NT2/D1 (cell line): ENCODE measurements around the gene PRKCB.

Source experiments
- DNase-seq: peaks from one replicate; pipeline ENCODE4 v3.0.0-alpha.2; 2011; ENCODE audit warnings: low read depth, low spot score
- H3K27me3 ChIP-seq: 2 replicates; pipeline ENCODE4 v1.6.0; 2011; ENCODE audit warnings: mild to moderate bottlenecking; ENCODE audit not compliant: insufficient read length, insufficient read depth
- H3K36me3 ChIP-seq: 2 replicates; pipeline ENCODE4 v1.6.1; 2011; ENCODE audit warnings: mild to moderate bottlenecking, low read length, mixed read lengths; ENCODE audit not compliant: insufficient read depth, insufficient read length
- H3K4me1 ChIP-seq: 2 replicates; pipeline ENCODE4 v1.5.1; 2011; ENCODE audit not compliant: insufficient read depth, insufficient read length
- H3K4me3 ChIP-seq: 2 replicates; pipeline ENCODE4 v1.5.1; 2011; ENCODE audit warnings: low read depth; ENCODE audit not compliant: insufficient read length
- H3K9ac ChIP-seq: 2 replicates; pipeline ENCODE4 v1.6.0; 2011; ENCODE audit warnings: low read depth; ENCODE audit not compliant: insufficient read length
- H3K9me3 ChIP-seq: 2 replicates; pipeline ENCODE4 v1.5.1; 2011; ENCODE audit warnings: mild to moderate bottlenecking, low read length; ENCODE audit not compliant: insufficient read depth
- SUZ12 ChIP-seq: IDR thresholded peaks from 2 replicates; pipeline ENCODE4 v1.6.1; 2011; ENCODE audit not compliant: insufficient read length, insufficient read depth; ENCODE audit errors: extremely low read depth
- YY1 ChIP-seq: IDR thresholded peaks from 2 replicates; pipeline ENCODE4 v1.6.1; 2011; ENCODE audit not compliant: insufficient read length, insufficient read depth
- ZNF274 ChIP-seq: IDR thresholded peaks from 2 replicates; pipeline ENCODE4 v1.6.1; 2011; ENCODE audit warnings: mild to moderate bottlenecking, low read depth, low read length

The PRKCB gene

GRCh38 chr16:23803591-23804123, 32.1 kb upstream of the PRKCB start:
- H3K9ac ChIP-seq, result no peak overlapping the region
- no peak overlapping the region for H3K4me3 ChIP-seq
- TF ChIP-seq ZNF274 (no peak), YY1 (no peak), SUZ12 (no peak)
- no peaks in the 10 kb centered on the region for H3K4me1 ChIP-seq
- no peaks in the 10 kb centered on the region for H3K9me3 ChIP-seq
- H3K27me3 ChIP-seq, result no peaks in the 10 kb centered on the region
- H3K36me3 ChIP-seq, result no peaks in the 10 kb centered on the region
- peak; percentile 48 for DNase-seq

GRCh38 chr16:23807028-23807427, 28.8 kb upstream of the PRKCB start:
- Histone ChIP-seq H3K4me1 (no peaks in the 10 kb centered on the region), H3K36me3 (no peaks in the 10 kb centered on the region), H3K9ac (no peak overlapping the region), H3K4me3 (no peak overlapping the region), H3K9me3 (no peaks in the 10 kb centered on the region), H3K27me3 (no peaks in the 10 kb centered on the region)
- DNase-seq, result no peak
- TF ChIP-seq SUZ12, result no peak
- no peak for TF ChIP-seq ZNF274
- TF ChIP-seq YY1, result no peak

- Histone ChIP-seq H3K36me3 (no peaks in the 10 kb centered on the region), H3K27me3 (no peaks in the 10 kb centered on the region), H3K4me1 (no peaks in the 10 kb centered on the region), H3K9ac (no peak overlapping the region), H3K4me3 (no peak overlapping the region), H3K9me3 (no peaks in the 10 kb centered on the region)
- DNase-seq, result no peak
- TF ChIP-seq YY1 (no peak), ZNF274 (no peak)
Measured at GRCh38 chr16:23821467-23821866, 14.3 kb upstream of the PRKCB start.

- Histone ChIP-seq H3K4me1 (no peaks in the 10 kb centered on the region), H3K36me3 (no peaks in the 10 kb centered on the region), H3K27me3 (no peaks in the 10 kb centered on the region), H3K9ac (no peak overlapping the region), H3K4me3 (no peak overlapping the region), H3K9me3 (no peaks in the 10 kb centered on the region)
- no peak for DNase-seq
- TF ChIP-seq SUZ12, result no peak
- no peak for TF ChIP-seq YY1
- TF ChIP-seq ZNF274, result no peak
Measured at GRCh38 chr16:23821875-23822688, 13.7 kb upstream of the PRKCB start.

GRCh38 chr16:23823475-23824384, 12.1 kb upstream of the PRKCB start:
- Histone ChIP-seq H3K4me3 (no peak overlapping the region), H3K27me3 (no peaks in the 10 kb centered on the region), H3K9ac (no peak overlapping the region), H3K9me3 (0 out of 2 replicates have a peak, but pooled peaks cover 2% of the 10 kb centered on the region), H3K4me1 (no peaks in the 10 kb centered on the region), H3K36me3 (no peaks in the 10 kb centered on the region)
- no peak for TF ChIP-seq YY1
- no peak for TF ChIP-seq ZNF274
- no peak for TF ChIP-seq SUZ12
- DNase-seq, result no peak

- peaks cover 12% of the 10 kb centered on the region; the same call in 1 of the 2 replicates for H3K9me3 ChIP-seq
- no peak overlapping the region for H3K4me3 ChIP-seq
- TF ChIP-seq SUZ12, result no peak
- no peak for TF ChIP-seq YY1
- H3K36me3 ChIP-seq, result no peaks in the 10 kb centered on the region
- DNase-seq, result no peak
- no peaks in the 10 kb centered on the region for H3K27me3 ChIP-seq
- H3K4me1 ChIP-seq, result no peaks in the 10 kb centered on the region
- H3K9ac ChIP-seq, result no peak overlapping the region
Measured at GRCh38 chr16:23824909-23825308, 10.9 kb upstream of the PRKCB start.
